ENCODE data around the gene SLC7A6OS.

SLC7A6OS gene

DNA sequence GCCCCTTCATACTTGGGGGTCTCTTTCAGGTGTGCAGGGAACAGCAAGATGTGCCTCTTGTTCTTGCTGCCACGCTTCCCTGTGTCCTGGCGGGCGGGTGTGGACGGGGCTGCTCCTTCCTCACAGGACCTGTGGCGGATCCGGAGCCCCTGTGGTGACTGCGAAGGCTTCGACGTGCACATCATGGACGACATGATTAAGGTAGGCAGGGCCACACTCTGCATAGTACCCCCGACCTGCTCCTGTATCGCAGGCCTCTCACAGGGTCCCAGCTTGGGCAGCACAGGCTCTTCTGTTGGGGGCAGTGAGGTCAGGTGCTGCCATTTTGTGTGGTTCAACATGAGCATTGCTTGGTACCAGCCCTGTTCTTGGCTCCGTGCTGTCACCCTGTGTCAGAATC, 42.6 kb upstream of the SLC7A6OS start (continued):
- TF ChIP-seq ZNF704 (tag by site-specific recombination; IDR thresholded peaks at IDR 0.05) (no peak), KLF9 (tag by site-specific recombination; IDR thresholded peaks at IDR 0.05; ENCODE audit: low read depth) (no peak), ZNF791 (tag by site-specific recombination; IDR thresholded peaks at IDR 0.05) (no peak), ZNF549 (tag by site-specific recombination; IDR thresholded peaks at IDR 0.05) (no peak), ZNF555 (tag by site-specific recombination; conservative IDR thresholded peaks at IDR 0.05) (no peak), FEZF1 (tag by site-specific recombination; IDR thresholded peaks at IDR 0.05) (no peak), ZNF664 (tag by site-specific recombination; IDR thresholded peaks at IDR 0.05) (no peak), KLF1 (tag by site-specific recombination; IDR thresholded peaks at IDR 0.05) (no peak)

- CTCF ChIA-PET = no interaction called here
- Histone ChIP-seq H3K27ac (ENCODE audit: extremely low read depth, low read depth, low read length) (no peak overlapping the region), H3K36me3 (ENCODE audit: control insufficient read depth in 2 of 2, insufficient read depth in 1 of 2, low read length in 2 of 2) (peaks cover 6 to 98% of the 10 kb centered on the region in 2 experiments; a peak in 2 of 3 replicates), H3K4me3 (ENCODE audit: low read depth, low read length) (no peak overlapping the region), H3K9me3 (ENCODE audit: control insufficient read depth, insufficient read depth, low read depth, low read length) (no peaks in the 10 kb centered on the region), H3K4me1 (ENCODE audit: control insufficient read depth, insufficient read depth, low read length) (no peaks in the 10 kb centered on the region)
- POLR2A ChIA-PET = no interaction called here
- TF ChIP-seq SCRT2 (tag by site-specific recombination; IDR thresholded peaks at IDR 0.05) (peak; percentile 49; the same call in 1 of the 2 replicates), ZNF274 (IDR thresholded peaks at IDR 0.05; ENCODE audit: low read length) (no peak), ZNF274 (tag by site-specific recombination; IDR thresholded peaks at IDR 0.05; ENCODE audit: borderline replicate concordance) (no peak)
- TF ChIP-seq, protein P1, sequence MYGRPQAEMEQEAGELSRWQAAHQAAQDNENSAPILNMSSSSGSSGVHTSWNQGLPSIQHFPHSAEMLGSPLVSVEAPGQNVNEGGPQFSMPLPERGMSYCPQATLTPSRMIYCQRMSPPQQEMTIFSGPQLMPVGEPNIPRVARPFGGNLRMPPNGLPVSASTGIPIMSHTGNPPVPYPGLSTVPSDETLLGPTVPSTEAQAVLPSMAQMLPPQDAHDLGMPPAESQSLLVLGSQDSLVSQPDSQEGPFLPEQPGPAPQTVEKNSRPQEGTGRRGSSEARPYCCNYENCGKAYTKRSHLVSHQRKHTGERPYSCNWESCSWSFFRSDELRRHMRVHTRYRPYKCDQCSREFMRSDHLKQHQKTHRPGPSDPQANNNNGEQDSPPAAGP (tag by site-specific recombination; IDR thresholded peaks at IDR 0.05) = peak; percentile 43; the same call in 1 of the 2 replicates
Observed at GRCh38 chr16:68351991-68352431, 41.3 kb upstream of the SLC7A6OS start.

DNA sequence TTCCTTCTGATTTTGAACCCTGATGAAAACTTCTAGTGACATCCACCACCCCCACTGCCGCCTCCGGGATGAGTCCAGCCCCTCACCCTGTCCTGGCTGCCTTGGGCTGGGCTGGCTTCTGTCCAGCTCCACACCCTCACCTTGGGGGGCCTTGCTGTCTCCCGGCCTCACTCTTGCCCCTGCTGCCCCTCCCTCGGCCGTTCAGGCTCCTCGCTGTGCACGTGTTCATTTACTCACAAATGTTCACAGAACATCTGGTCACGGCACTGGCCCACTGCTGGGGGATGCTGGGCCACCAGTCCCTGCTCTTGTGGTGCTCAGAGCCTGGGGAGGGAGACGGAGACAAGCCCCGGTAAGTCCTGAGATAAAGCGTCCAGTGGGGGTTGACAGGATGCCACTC, 40.7 kb upstream of the SLC7A6OS start:
- POLR2A ChIA-PET = no interaction called here
- Histone ChIP-seq H3K4me3 (ENCODE audit: low read depth, low read length) (no peak overlapping the region), H3K36me3 (ENCODE audit: control insufficient read depth in 2 of 2, insufficient read depth in 1 of 2, low read length in 2 of 2) (peaks cover 6 to 98% of the 10 kb centered on the region in 2 experiments; a peak in 2 of 3 replicates), H3K4me1 (ENCODE audit: control insufficient read depth, insufficient read depth, low read length) (no peaks in the 10 kb centered on the region), H3K9me3 (ENCODE audit: control insufficient read depth, insufficient read depth, low read depth, low read length) (no peaks in the 10 kb centered on the region), H3K27ac (ENCODE audit: extremely low read depth, low read depth, low read length) (no peak overlapping the region)
- TF ChIP-seq ZBTB26 (tag by site-specific recombination; optimal IDR thresholded peaks at IDR 0.05) (no peak), CTCF (tag by site-specific recombination; IDR thresholded peaks at IDR 0.05) (no peak), WT1 (tag by site-specific recombination; IDR thresholded peaks at IDR 0.05) (no peak), ZNF664 (tag by site-specific recombination; IDR thresholded peaks at IDR 0.05) (no peak), ZNF701 (tag by site-specific recombination; IDR thresholded peaks at IDR 0.05) (no peak), GLIS1 (tag by site-specific recombination; IDR thresholded peaks at IDR 0.05) (no peak), KLF10 (tag by site-specific recombination; IDR thresholded peaks at IDR 0.05) (no peak), SP3 (tag by site-specific recombination; IDR thresholded peaks at IDR 0.05) (no peak), ZXDB (tag by site-specific recombination; IDR thresholded peaks at IDR 0.05) (no peak)
- TF ChIP-seq, protein P2, sequence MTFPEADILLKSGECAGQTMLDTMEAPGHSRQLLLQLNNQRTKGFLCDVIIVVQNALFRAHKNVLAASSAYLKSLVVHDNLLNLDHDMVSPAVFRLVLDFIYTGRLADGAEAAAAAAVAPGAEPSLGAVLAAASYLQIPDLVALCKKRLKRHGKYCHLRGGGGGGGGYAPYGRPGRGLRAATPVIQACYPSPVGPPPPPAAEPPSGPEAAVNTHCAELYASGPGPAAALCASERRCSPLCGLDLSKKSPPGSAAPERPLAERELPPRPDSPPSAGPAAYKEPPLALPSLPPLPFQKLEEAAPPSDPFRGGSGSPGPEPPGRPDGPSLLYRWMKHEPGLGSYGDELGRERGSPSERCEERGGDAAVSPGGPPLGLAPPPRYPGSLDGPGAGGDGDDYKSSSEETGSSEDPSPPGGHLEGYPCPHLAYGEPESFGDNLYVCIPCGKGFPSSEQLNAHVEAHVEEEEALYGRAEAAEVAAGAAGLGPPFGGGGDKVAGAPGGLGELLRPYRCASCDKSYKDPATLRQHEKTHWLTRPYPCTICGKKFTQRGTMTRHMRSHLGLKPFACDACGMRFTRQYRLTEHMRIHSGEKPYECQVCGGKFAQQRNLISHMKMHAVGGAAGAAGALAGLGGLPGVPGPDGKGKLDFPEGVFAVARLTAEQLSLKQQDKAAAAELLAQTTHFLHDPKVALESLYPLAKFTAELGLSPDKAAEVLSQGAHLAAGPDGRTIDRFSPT (tag by site-specific recombination; IDR thresholded peaks at IDR 0.05) = no peak
- CTCF ChIA-PET = interaction anchor here (1.0 kb wide), 1 partner anchor 44 kb away, joined by 3 read pairs; no protein-coding TSS in a partner anchor

Data from HEK293 (cell line).